ENCODE data around the gene PTPN11.
"Not testable (repeated sequence)": the region's sequence is repeated elsewhere in the genome, so short reads cannot be mapped to it uniquely, and the experiment has no call there.

The PTPN11 gene

GRCh38 chr12:112409064-112409905 is 9.5 kb upstream of the PTPN11 start, which contains the start of gene RPL6:
Gene RPL6, minus strand, starts transcription at chr12:112409605. Its CDS starts 949 bp downstream, at chr12:112408656.
- DNase-seq (ENCODE audit: low read depth in 1 of 2, low spot score in 1 of 2): peak; percentile 37 to 55

GRCh38 chr12:112409906-112410244 is 8.9 kb upstream of the PTPN11 start:
- DNase-seq (ENCODE audit: low read depth in 1 of 2, low spot score in 1 of 2): no peak

GRCh38 chr12:112413855-112414625 is 4.7 kb upstream of the PTPN11 start:
- no peak for DNase-seq (ENCODE audit: low read depth in 1 of 2, low spot score in 1 of 2)

GRCh38 chr12:112415457-112415856 is 3.3 kb upstream of the PTPN11 start:
- not testable (repeated sequence) for DNase-seq (ENCODE audit: low read depth in 1 of 2, low spot score in 1 of 2)

- no peak for DNase-seq (ENCODE audit: low read depth in 1 of 2, low spot score in 1 of 2)
Observed at GRCh38 chr12:112418273-112418607, 507 bp upstream of the PTPN11 start.

- DNase-seq (ENCODE audit: low read depth in 1 of 2, low spot score in 1 of 2): no peak
Observed at GRCh38 chr12:112419297-112420133, 768 bp downstream of the PTPN11 start.

- DNase-seq (ENCODE audit: low read depth in 1 of 2, low spot score in 1 of 2): no peak
Observed at GRCh38 chr12:112420740-112421139, 2.0 kb downstream of the PTPN11 start.

GRCh38 chr12:112421363-112421762 is 2.6 kb downstream of the PTPN11 start:
- DNase-seq (ENCODE audit: low read depth in 1 of 2, low spot score in 1 of 2): no peak

GRCh38 chr12:112422531-112422930 is 3.8 kb downstream of the PTPN11 start:
- no peak for DNase-seq (ENCODE audit: low read depth in 1 of 2, low spot score in 1 of 2)

- no peak for DNase-seq (ENCODE audit: low read depth in 1 of 2, low spot score in 1 of 2)
Observed at GRCh38 chr12:112424126-112424525, 5.4 kb downstream of the PTPN11 start.

GRCh38 chr12:112425582-112426382 is 7.0 kb downstream of the PTPN11 start:
- no peak for DNase-seq (ENCODE audit: low read depth in 1 of 2, low spot score in 1 of 2)

- DNase-seq (ENCODE audit: low read depth in 1 of 2, low spot score in 1 of 2): no peak
Observed at GRCh38 chr12:112427760-112428159, 9.0 kb downstream of the PTPN11 start.

GRCh38 chr12:112430929-112431328 is 12.2 kb downstream of the PTPN11 start:
- no peak for DNase-seq (ENCODE audit: low read depth in 1 of 2, low spot score in 1 of 2)

- DNase-seq (ENCODE audit: low read depth in 1 of 2, low spot score in 1 of 2): no peak
Observed at GRCh38 chr12:112431965-112432364, 13.2 kb downstream of the PTPN11 start.

- no peak for DNase-seq (ENCODE audit: low read depth in 1 of 2, low spot score in 1 of 2)
Observed at GRCh38 chr12:112433551-112433950, 14.8 kb downstream of the PTPN11 start.

GRCh38 chr12:112438645-112439044 is 19.9 kb downstream of the PTPN11 start:
- not testable (repeated sequence) for DNase-seq (ENCODE audit: low read depth in 1 of 2, low spot score in 1 of 2)

- no peak for DNase-seq (ENCODE audit: low read depth in 1 of 2, low spot score in 1 of 2)
Observed at GRCh38 chr12:112439769-112440168, 21.0 kb downstream of the PTPN11 start.

GRCh38 chr12:112440653-112441052 is 21.9 kb downstream of the PTPN11 start:
- not testable (repeated sequence) for DNase-seq (ENCODE audit: low read depth in 1 of 2, low spot score in 1 of 2)

GRCh38 chr12:112443916-112444315 is 25.2 kb downstream of the PTPN11 start:
- DNase-seq (ENCODE audit: low read depth in 1 of 2, low spot score in 1 of 2): no peak

- DNase-seq (ENCODE audit: low read depth in 1 of 2, low spot score in 1 of 2): no peak
Observed at GRCh38 chr12:112446008-112446725, 27.4 kb downstream of the PTPN11 start.
